Measurements from ENCODE around the gene RMND5A.

GRCh38 chr2:86818957-86819356 lies 98.9 kb downstream of the RMND5A start:
- TF ChIP-seq CTCF (IDR thresholded peaks at IDR 0.05), result no peak
- no peak for TF ChIP-seq ZFX (IDR thresholded peaks at IDR 0.05; ENCODE audit: borderline replicate concordance)
